PC-3 (cell line): ENCODE measurements around the gene NOP53. TPM values are rescaled to one million over a fixed set of nuclear protein-coding genes. Genes with fewer than 3 reads are reported as not detected.

Experiments used
- ATAC-seq: fragments of 200-7000 bp; cut with Tn5 transposase; 2 replicates; pipeline ENCODE4 v1.9.1; 2020; ENCODE audit warnings: mild to moderate bottlenecking, moderate library complexity
- BruUV-seq: library from RNA; stranded (reverse); fragments of 400-500 nt; replicated peaks from 2 replicates; lab custom pipeline; 2021; lab: Mats Ljungman, UMichigan
- CTCF ChIA-PET: fragments of 300-600 bp; sonication (Branson Sonifier 250); formaldehyde crosslinking; loops from one replicate; lab custom pipeline; 2022; ENCODE audit warnings: antibody characterized with exemption; lab: Charles Lee
- POLR2A ChIA-PET: fragments of 300-600 bp; sonication (Branson Sonifier 250); formaldehyde crosslinking; loops from one replicate; lab custom pipeline; 2022; ENCODE audit warnings: antibody characterized with exemption; ENCODE audit not compliant: unreplicated experiment; lab: Charles Lee
- DNase-seq: peaks from one replicate; pipeline ENCODE4 v3.0.0-alpha.2; 2015
- H2AFZ ChIP-seq: fragments of 300-600 bp; sonication (generic); 2 replicates; pipeline ENCODE4 v1.6.0; 2016; ENCODE audit warnings: antibody characterized with exemption, low read length
- H3F3A ChIP-seq: fragments of 300-600 bp; sonication (generic); one replicate; pipeline ENCODE4 v1.6.0; 2017; ENCODE audit warnings: antibody characterized with exemption, low read length, control low read depth, mild to moderate bottlenecking; ENCODE audit not compliant: unreplicated experiment
- H3K27ac ChIP-seq: fragments of 300-600 bp; sonication (generic); 2 replicates; pipeline ENCODE4 v1.5.1; 2016; ENCODE audit warnings: mild to moderate bottlenecking, low read length
- H3K27me3 ChIP-seq: fragments of 300-600 bp; sonication (generic); 2 replicates; pipeline ENCODE4 v1.6.1; 2016; ENCODE audit warnings: low read length, mixed read lengths
- H3K36me3 ChIP-seq: fragments of 300-600 bp; sonication (generic); 2 replicates; pipeline ENCODE4 v1.6.1; 2016; ENCODE audit warnings: low read depth, mixed run types, low read length, mixed read lengths
- H3K4me1 ChIP-seq: fragments of 300-600 bp; sonication (generic); 2 replicates; pipeline ENCODE4 v1.5.1; 2016; ENCODE audit warnings: low read length; ENCODE audit not compliant: insufficient read depth
- H3K4me2 ChIP-seq: fragments of 300-600 bp; sonication (generic); 2 replicates; pipeline ENCODE4 v1.6.0; 2016; ENCODE audit warnings: low read length
- H3K4me3 ChIP-seq: fragments of 300-600 bp; sonication (generic); 2 replicates; pipeline ENCODE4 v1.5.1; 2016; ENCODE audit warnings: mild to moderate bottlenecking, low read length, mixed read lengths
- H3K79me2 ChIP-seq: fragments of 300-600 bp; sonication (generic); 2 replicates; pipeline ENCODE4 v1.6.1; 2017; ENCODE audit warnings: low read length, mixed read lengths
- H3K9ac ChIP-seq: fragments of 300-600 bp; sonication (generic); 2 replicates; pipeline ENCODE4 v1.6.0; 2016; ENCODE audit warnings: mild to moderate bottlenecking, low read length
- H3K9me2 ChIP-seq: fragments of 300-600 bp; sonication (generic); replicated peaks from 2 replicates; pipeline ENCODE4 v1.6.1; 2016; ENCODE audit warnings: mixed run types, low read length, mixed read lengths
- H3K9me3 ChIP-seq: fragments of 300-600 bp; sonication (generic); 2 replicates; pipeline ENCODE4 v1.6.1; 2016; ENCODE audit warnings: low read length, mixed read lengths
- H4K20me1 ChIP-seq: fragments of 300-600 bp; sonication (generic); 2 replicates; pipeline ENCODE4 v1.6.1; 2016; ENCODE audit warnings: low read length, mixed read lengths
- EZH2 ChIP-seq: fragments of 300-600 bp; sonication (generic); IDR thresholded peaks from one replicate; pipeline ENCODE4 v1.6.1; 2017; ENCODE audit warnings: antibody characterized with exemption, mild to moderate bottlenecking, low read length; ENCODE audit not compliant: unreplicated experiment
- EZH2phosphoT487 ChIP-seq: fragments of 300-600 bp; sonication (generic); IDR thresholded peaks from 2 replicates; pipeline ENCODE4 v1.6.1; 2018; ENCODE audit warnings: mild to moderate bottlenecking, antibody characterized with exemption, low read length, borderline replicate concordance
- intact Hi-C: fragments of 100-400 bp; cut with micrococcal nuclease; formaldehyde crosslinking; loops from 2 replicates; pipeline ENCODE4 v1.9.0; 2023
- total RNA-seq: library from RNA; depleted of rRNA; stranded (reverse); fragments of >200 nt; gene quantifications from 2 replicates; pipeline ENCODE4 v1.2.3, GENCODE V29; 2014
- TF ChIP-seq, protein P1 (sequence below): fragments of 300-600 bp; sonication (generic); conservative IDR thresholded peaks from 2 replicates; pipeline ENCODE4 v1.5.1; 2017; ENCODE audit warnings: antibody characterized with exemption, low read depth, mild to moderate bottlenecking, low read length

NOP53 gene
- total RNA-seq, 1 experiment from 2014 or later, result 61.5 TPM

DNA sequence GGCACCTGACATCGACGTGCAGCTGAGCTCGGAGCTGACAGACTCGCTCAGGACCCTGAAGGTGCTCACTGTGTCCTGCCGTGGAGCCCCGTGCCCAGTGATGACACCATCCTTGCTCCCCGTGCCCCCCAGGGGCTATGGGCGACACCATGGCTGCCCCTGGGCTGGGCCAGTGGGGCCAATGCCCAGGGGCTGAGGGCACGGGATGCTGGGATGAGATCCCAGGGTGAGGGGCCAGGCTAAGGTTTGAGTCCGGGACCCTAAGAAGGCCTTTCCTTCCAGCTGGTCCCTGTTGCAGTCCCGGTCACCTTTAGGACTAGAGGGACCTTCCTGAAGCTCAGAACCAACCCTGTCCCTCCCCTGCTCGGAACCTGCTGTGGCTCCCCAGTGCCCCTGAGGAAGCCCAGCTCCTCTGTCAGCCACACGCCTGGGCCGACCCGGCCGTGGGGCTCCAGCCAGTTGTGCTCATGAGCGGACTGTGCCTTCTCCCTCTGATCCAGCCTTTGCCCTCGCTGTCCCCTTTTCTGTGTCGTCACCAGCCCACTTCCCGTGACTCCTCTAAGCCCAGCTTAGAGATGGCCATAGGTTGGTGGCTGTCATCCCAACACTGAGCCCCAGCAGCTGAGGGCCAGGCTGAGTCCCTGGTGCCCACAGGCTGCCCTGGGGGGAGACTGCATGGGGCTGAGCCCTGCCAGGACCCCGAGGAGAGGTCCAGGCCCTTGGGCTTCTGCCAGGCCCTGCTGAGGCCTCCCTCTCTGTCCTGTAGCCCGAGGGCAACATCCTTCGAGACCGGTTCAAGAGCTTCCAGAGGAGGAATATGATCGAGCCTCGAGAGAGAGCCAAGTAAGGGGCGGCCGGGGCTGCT is 10.6 kb downstream of the NOP53 start:
- H3F3A ChIP-seq, result no peaks in the 10 kb centered on the region
- no peaks in the 10 kb centered on the region for H4K20me1 ChIP-seq
- ATAC-seq (no peak), DNase-seq (no peak)
- H3K27ac ChIP-seq, result no peak overlapping the region
- H3K4me2 ChIP-seq, result no peak overlapping the region
- no peak overlapping the region for H2AFZ ChIP-seq
- H3K36me3 ChIP-seq, result peaks cover 25% of the 10 kb centered on the region; the same call in 1 of the 2 replicates
- no peaks in the 10 kb centered on the region for H3K9me2 ChIP-seq
- no peaks in the 10 kb centered on the region for H3K27me3 ChIP-seq
- TF ChIP-seq EZH2, result no peak
- TF ChIP-seq EZH2phosphoT487, result no peak
- TF ChIP-seq, protein P1, sequence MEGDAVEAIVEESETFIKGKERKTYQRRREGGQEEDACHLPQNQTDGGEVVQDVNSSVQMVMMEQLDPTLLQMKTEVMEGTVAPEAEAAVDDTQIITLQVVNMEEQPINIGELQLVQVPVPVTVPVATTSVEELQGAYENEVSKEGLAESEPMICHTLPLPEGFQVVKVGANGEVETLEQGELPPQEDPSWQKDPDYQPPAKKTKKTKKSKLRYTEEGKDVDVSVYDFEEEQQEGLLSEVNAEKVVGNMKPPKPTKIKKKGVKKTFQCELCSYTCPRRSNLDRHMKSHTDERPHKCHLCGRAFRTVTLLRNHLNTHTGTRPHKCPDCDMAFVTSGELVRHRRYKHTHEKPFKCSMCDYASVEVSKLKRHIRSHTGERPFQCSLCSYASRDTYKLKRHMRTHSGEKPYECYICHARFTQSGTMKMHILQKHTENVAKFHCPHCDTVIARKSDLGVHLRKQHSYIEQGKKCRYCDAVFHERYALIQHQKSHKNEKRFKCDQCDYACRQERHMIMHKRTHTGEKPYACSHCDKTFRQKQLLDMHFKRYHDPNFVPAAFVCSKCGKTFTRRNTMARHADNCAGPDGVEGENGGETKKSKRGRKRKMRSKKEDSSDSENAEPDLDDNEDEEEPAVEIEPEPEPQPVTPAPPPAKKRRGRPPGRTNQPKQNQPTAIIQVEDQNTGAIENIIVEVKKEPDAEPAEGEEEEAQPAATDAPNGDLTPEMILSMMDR, result no peak
- BruUV-seq, result no TSS peak
- intact Hi-C loops, result no loop called here
- no peak overlapping the region for H3K4me3 ChIP-seq
- ChIA-PET CTCF (no interaction called here), POLR2A (no interaction called here)
- H3K4me1 ChIP-seq, result no peaks in the 10 kb centered on the region
- no peak overlapping the region for H3K9ac ChIP-seq
- H3K79me2 ChIP-seq, result no peaks in the 10 kb centered on the region
- no peaks in the 10 kb centered on the region for H3K9me3 ChIP-seq

DNA sequence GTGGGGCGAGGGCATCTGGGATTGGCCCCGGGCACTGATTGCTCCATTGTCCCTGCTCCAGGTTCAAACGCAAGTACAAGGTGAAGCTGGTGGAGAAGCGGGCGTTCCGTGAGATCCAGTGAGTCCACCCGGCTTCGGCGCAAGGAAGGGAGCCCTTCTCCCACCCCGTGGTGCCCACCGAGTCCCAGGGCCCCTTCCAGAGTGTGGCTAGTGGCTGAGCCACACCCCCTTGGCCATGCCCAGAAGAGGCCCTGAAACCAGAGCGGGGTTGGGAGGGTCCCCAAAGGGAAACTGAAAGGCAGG is 11.2 kb downstream of the NOP53 start:
- Histone ChIP-seq H3K27ac (no peak overlapping the region), H3K9me3 (no peaks in the 10 kb centered on the region), H3K36me3 (peaks cover 19% of the 10 kb centered on the region; the same call in 1 of the 2 replicates), H4K20me1 (no peaks in the 10 kb centered on the region), H3K4me1 (no peaks in the 10 kb centered on the region), H3F3A (no peaks in the 10 kb centered on the region), H3K9me2 (no peaks in the 10 kb centered on the region), H3K4me2 (no peak overlapping the region), H3K27me3 (no peaks in the 10 kb centered on the region), H2AFZ (no peak overlapping the region), H3K4me3 (no peak overlapping the region), H3K79me2 (no peaks in the 10 kb centered on the region), H3K9ac (no peak overlapping the region)
- ChIA-PET POLR2A (no interaction called here), CTCF (no interaction called here)
- TF ChIP-seq EZH2 (no peak), EZH2phosphoT487 (no peak)
- TF ChIP-seq, protein P1, result no peak
- BruUV-seq, result no TSS peak
- DNase-seq, result no peak
- ATAC-seq, result no peak
- intact Hi-C loops, result no loop called here

DNA sequence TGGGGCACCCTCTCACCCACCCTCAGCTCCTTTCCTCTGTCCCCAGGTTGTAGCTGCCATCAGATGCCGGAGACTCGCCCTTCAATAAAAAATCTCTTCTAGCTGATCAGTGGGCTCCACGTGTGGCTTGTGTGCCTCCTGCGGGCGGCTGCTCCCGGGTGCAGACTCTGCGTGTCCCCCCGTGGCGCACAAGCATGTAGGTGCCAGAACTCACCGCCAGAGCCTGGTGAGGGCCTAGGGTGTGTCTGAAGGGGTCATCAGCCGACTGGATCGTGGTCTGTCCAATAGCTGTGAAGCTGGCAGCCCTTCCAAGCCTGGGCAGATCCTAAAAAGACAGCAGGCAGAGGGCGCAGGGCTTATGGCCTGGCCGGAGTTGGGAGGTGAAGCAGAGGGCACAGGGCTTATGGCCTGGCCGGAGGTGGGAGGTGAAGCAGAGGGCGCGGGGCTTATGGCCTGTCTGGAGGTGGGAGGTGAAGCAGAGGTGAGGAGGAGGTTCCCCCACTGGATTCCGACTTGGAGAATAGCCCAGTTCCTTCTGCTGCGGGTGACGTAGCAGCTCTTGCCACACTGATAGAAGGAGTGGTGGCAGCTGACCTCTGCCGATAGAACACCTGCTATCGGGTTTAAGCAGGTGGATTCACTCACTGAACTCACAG is 11.7 kb downstream of the NOP53 start:
- Histone ChIP-seq H3K27me3 (no peaks in the 10 kb centered on the region), H3F3A (no peaks in the 10 kb centered on the region), H3K4me1 (no peaks in the 10 kb centered on the region), H3K79me2 (no peaks in the 10 kb centered on the region), H3K9me3 (no peaks in the 10 kb centered on the region), H3K27ac (no peak overlapping the region), H3K36me3 (peaks cover 18% of the 10 kb centered on the region; the same call in 1 of the 2 replicates), H3K9me2 (no peaks in the 10 kb centered on the region), H2AFZ (no peak overlapping the region), H3K9ac (no peak overlapping the region), H3K4me2 (no peak overlapping the region), H3K4me3 (no peak overlapping the region), H4K20me1 (no peaks in the 10 kb centered on the region)
- DNase-seq (no peak), ATAC-seq (no peak)
- ChIA-PET POLR2A (no interaction called here), CTCF (no interaction called here)
- intact Hi-C loops, result no loop called here
- TF ChIP-seq, protein P1, result no peak
- TF ChIP-seq EZH2phosphoT487 (no peak), EZH2 (no peak)
- no TSS peak for BruUV-seq
